Stimulated activated CD8-positive, alpha-beta memory T cell treated with anti-CD3 and anti-CD28 coated beads, Interleukin-4, amount 100 ng/mL, for 24 hours (primary cell): ENCODE results near the gene NCCRP1.

Source experiments
- DNase-seq: peaks from one replicate; pipeline ENCODE4 v3.0.0-alpha.2; 2020; ENCODE audit warnings: low read depth

Gene NCCRP1

GRCh38 chr19:39180749-39181148 is 16.0 kb upstream of the NCCRP1 start:
- DNase-seq = no peak

- DNase-seq = no peak
These were observed 15.1 kb upstream of the NCCRP1 start for GRCh38 chr19:39181500-39182173.

- no peak for DNase-seq
These were observed 14.6 kb upstream of the NCCRP1 start for GRCh38 chr19:39182174-39182505.

- no peak for DNase-seq
These were observed 13.7 kb upstream of the NCCRP1 start for GRCh38 chr19:39183104-39183503.

GRCh38 chr19:39186391-39186790 is 10.4 kb upstream of the NCCRP1 start:
- DNase-seq = no peak

GRCh38 chr19:39187552-39187943 is 9.2 kb upstream of the NCCRP1 start:
- no peak for DNase-seq

- no peak for DNase-seq
These were observed 7.8 kb upstream of the NCCRP1 start for GRCh38 chr19:39188960-39189359.

- no peak for DNase-seq
These were observed 6.0 kb upstream of the NCCRP1 start for GRCh38 chr19:39190768-39191167.

GRCh38 chr19:39192846-39193245 is 3.9 kb upstream of the NCCRP1 start:
- no peak for DNase-seq

GRCh38 chr19:39193803-39194202 is 3.0 kb upstream of the NCCRP1 start:
- no peak for DNase-seq

- DNase-seq = no peak
These were observed 1.8 kb upstream of the NCCRP1 start for GRCh38 chr19:39194832-39195542.

- no peak for DNase-seq
These were observed 1.0 kb upstream of the NCCRP1 start for GRCh38 chr19:39195755-39196154.

GRCh38 chr19:39196320-39196719 is 444 bp upstream of the NCCRP1 start:
- no peak for DNase-seq

GRCh38 chr19:39197808-39198207 is 1.0 kb downstream of the NCCRP1 start:
- no peak for DNase-seq

GRCh38 chr19:39199025-39199424 is 2.3 kb downstream of the NCCRP1 start:
- no peak for DNase-seq

GRCh38 chr19:39200066-39200802 is 3.5 kb downstream of the NCCRP1 start:
- DNase-seq = no peak

- no peak for DNase-seq
These were observed 4.0 kb downstream of the NCCRP1 start for GRCh38 chr19:39200803-39201115.

- no peak for DNase-seq
These were observed 6.2 kb downstream of the NCCRP1 start for GRCh38 chr19:39202998-39203355.

- no peak for DNase-seq
These were observed 6.9 kb downstream of the NCCRP1 start, which contains the start of gene SYCN for GRCh38 chr19:39203372-39204341. SYCN (minus strand) TSS chr19:39204263; CDS start chr19:39204254, 9 bp downstream.

- no peak for DNase-seq
These were observed 8.6 kb downstream of the NCCRP1 start for GRCh38 chr19:39205449-39205764.

- DNase-seq = no peak
These were observed 9.4 kb downstream of the NCCRP1 start for GRCh38 chr19:39206122-39206521.

GRCh38 chr19:39207293-39207836 is 10.6 kb downstream of the NCCRP1 start:
- no peak for DNase-seq
